HepG2 (cell line): Measurements from ENCODE around the gene PRR5L.

Source experiments
- CBX2 ChIP-seq, 2 experiments: fragments of 200-600 bp in 1 of 2; sonication (generic); formaldehyde crosslinking in 1 of 2; IDR thresholded peaks; 2 replicates each; pipeline versions ENCODE4 v1.7.0 to v1.8.1; 2018 to 2022; ENCODE audit warnings: low read depth in 2 of 2, low read length in 1 of 2, mild to moderate bottlenecking in 1 of 2, missing genetic modification reagents in 1 of 2
- FOXK1 ChIP-seq: sonication (generic); formaldehyde crosslinking; IDR thresholded peaks from 2 replicates; pipeline ENCODE4 v1.4.0; 2020; ENCODE audit warnings: low read depth, missing genetic modification reagents, borderline replicate concordance
- SP2 ChIP-seq: sonication (generic); formaldehyde crosslinking; IDR thresholded peaks from 2 replicates; pipeline ENCODE4 v1.5.1; 2020; ENCODE audit warnings: mild to moderate bottlenecking, missing genetic modification reagents
- ZSCAN9 ChIP-seq: IDR thresholded peaks from 2 replicates; pipeline ENCODE4 v1.6.1; 2016; ENCODE audit warnings: borderline replicate concordance

GRCh38 chr11:36339888-36340287, 43.8 kb downstream of the PRR5L start:
- TF ChIP-seq SP2 (CRISPR knock-in tag) (no peak), ZSCAN9 (no peak), CBX2 (IDR thresholded peaks at IDR 0.05; ENCODE audit: low read depth, low read length) (no peak), CBX2 (CRISPR knock-in tag; IDR thresholded peaks at IDR 0.05; ENCODE audit: low read depth) (no peak), FOXK1 (CRISPR knock-in tag) (no peak)
